ENCODE data around the gene RNF148.
"Not testable (repeated sequence)": the region's sequence is repeated elsewhere in the genome, so short reads cannot be mapped to it uniquely, and the experiment has no call there.

The RNF148 gene

DNA sequence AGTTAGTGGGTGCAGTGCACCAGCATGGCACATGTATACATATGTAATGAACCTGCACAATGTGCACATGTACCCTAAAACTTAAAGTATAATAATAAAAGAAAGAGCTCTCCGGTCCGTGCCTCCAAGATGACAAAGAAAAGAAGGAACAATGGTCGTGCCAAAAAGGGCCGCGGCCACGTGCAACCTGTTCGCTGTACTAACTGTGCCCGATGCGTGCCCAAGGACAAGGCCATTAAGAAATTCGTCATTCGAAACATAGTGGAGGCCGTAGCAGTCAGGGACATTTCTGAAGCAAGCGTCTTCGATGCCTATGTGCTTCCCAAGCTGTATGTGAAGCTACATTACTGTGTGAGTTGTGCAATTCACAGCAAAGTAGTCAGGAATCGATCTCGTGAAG, 21.5 kb downstream of the RNF148 start:
- H3K9me3 Mint-ChIP-seq; intact Hi-C loops (cut with micrococcal nuclease): not testable (repeated sequence)

DNA sequence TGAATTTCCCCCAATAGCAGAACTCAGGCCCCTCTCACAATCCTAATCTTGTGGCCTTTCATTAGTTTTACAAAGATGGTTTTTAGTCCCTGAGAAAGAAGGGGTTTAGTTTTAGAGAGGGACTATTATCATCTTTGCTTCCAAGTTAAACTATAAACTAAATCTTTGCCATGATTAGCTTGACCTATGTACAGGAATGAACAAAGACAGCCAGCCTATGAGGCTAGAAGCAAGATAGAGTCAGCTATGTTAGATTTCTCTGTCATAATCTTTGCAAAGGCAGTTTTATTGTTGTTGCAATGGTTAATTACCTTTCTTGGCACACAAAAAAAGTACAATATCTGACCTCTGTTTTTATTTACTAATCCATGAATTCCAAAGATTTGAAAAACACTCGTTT, 22.9 kb downstream of the RNF148 start:
- intact Hi-C loops (cut with micrococcal nuclease) = no loop called here
- Mint-ChIP-seq H3K9me3 (peaks cover 10% of the 10 kb centered on the region), H3K4me1 (ENCODE audit: low read depth) (no peaks in the 10 kb centered on the region), H3K27ac (no peak overlapping the region), H3K36me3 (ENCODE audit: low read depth) (no peaks in the 10 kb centered on the region), H3K4me3 (no peak overlapping the region), H3K27me3 (no peaks in the 10 kb centered on the region)

More for the DNA sequence above, 21.5 kb downstream of the RNF148 start:
- not testable (repeated sequence) for H3K36me3 Mint-ChIP-seq (ENCODE audit: low read depth); H3K27ac Mint-ChIP-seq; H3K4me1 Mint-ChIP-seq (ENCODE audit: low read depth); H3K4me3 Mint-ChIP-seq; H3K27me3 Mint-ChIP-seq

GRCh38 chr7:122679269-122679709, 23.4 kb downstream of the RNF148 start:
- H3K27me3 Mint-ChIP-seq; H3K4me3 Mint-ChIP-seq; H3K36me3 Mint-ChIP-seq (ENCODE audit: low read depth); H3K27ac Mint-ChIP-seq; H3K4me1 Mint-ChIP-seq (ENCODE audit: low read depth); intact Hi-C loops (cut with micrococcal nuclease); H3K9me3 Mint-ChIP-seq: not testable (repeated sequence)

DNA sequence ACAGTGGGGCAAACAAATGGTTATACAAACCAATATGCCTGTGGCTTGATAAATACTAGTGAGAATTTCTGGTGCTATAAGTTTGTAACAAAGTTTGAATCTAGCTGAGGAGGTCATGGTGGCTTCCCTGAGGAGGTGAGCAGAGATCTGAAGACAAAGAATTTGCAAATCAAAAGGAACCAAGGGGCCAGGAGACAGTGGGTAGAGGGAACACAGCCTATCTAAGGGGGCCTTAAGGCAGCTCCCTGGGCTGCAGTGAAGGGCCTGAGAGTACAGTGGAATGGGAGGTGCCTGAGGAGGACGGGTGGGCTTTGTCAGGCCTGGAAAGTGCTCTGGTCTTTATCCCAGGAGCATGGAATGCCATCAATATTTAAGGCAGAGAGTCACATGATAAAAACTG, 25.6 kb downstream of the RNF148 start:
- Mint-ChIP-seq H3K27ac (no peak overlapping the region), H3K36me3 (ENCODE audit: low read depth) (no peaks in the 10 kb centered on the region), H3K4me3 (no peak overlapping the region), H3K4me1 (ENCODE audit: low read depth) (no peaks in the 10 kb centered on the region), H3K9me3 (peaks cover 10% of the 10 kb centered on the region), H3K27me3 (no peaks in the 10 kb centered on the region)
- intact Hi-C loops (cut with micrococcal nuclease) = no loop called here

DNA sequence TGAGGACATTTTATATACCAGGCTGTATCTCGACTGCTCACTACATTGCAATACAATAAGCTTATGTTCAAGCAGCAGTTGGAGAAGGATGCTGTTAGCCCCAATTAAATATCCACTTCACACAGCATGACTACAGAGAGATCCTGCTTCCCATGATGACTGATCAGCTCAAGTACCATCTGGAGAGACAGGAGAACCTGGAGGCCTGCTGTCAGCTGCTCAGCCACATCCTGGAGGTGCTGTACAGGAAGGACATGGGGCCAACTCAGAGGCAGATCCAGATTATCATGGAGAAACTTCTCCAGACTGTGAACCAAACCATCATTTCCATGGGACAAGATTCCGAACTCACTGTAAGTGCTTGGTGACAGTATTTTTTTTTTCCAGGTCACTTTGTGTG, 26.3 kb downstream of the RNF148 start:
- Mint-ChIP-seq H3K4me1 (ENCODE audit: low read depth) (no peaks in the 10 kb centered on the region), H3K27ac (no peak overlapping the region), H3K36me3 (ENCODE audit: low read depth) (no peaks in the 10 kb centered on the region), H3K9me3 (peaks cover 10% of the 10 kb centered on the region), H3K4me3 (no peak overlapping the region), H3K27me3 (no peaks in the 10 kb centered on the region)
- intact Hi-C loops (cut with micrococcal nuclease) = no loop called here

DNA sequence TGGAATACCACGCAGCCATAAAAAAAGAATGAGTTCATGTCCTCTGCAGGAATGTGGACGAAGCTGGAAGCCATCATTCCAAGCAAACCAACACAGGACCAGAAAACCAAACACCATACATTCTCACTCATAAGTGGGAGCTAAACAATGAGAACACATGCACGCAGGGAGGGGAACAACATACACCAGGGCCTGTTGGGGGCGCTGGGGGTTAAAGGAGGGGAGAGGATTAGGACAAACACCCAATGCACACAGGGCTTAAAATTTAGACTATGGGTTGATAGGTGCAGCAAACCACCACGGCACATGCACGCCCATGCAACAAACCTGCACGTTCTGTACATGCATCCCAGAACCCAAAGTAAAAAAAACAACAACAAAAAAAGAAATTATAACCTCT, 27.1 kb downstream of the RNF148 start:
- intact Hi-C loops (cut with micrococcal nuclease) = no loop called here
- H3K36me3 Mint-ChIP-seq (ENCODE audit: low read depth) = no peaks in the 10 kb centered on the region
- H3K27ac Mint-ChIP-seq = no peak overlapping the region
- H3K4me1 Mint-ChIP-seq (ENCODE audit: low read depth) = no peaks in the 10 kb centered on the region
- no peak overlapping the region for H3K4me3 Mint-ChIP-seq
- H3K27me3 Mint-ChIP-seq = no peaks in the 10 kb centered on the region
- H3K9me3 Mint-ChIP-seq = peaks cover 13% of the 10 kb centered on the region

DNA sequence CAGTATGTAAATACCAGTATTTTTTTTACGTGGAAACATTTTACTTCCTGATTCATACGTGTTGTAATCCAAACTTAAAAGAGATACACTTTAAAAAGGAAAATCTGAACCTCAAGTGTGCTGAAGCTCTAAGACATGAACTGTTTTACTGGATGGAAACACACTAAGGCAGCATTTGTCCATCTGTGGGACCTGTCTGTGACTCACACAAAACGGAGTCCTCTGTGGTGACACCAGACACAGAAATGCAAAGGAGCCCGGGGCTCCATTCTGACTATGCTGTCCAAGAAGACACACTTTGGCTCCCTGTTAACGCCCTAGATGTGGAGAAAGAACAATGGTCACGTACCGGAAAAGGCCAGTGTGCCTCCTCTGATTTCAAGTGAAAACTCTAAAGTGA, 27.7 kb downstream of the RNF148 start:
- intact Hi-C loops (cut with micrococcal nuclease) = no loop called here
- Mint-ChIP-seq H3K9me3 (peaks cover 15% of the 10 kb centered on the region), H3K36me3 (ENCODE audit: low read depth) (no peaks in the 10 kb centered on the region), H3K4me3 (no peak overlapping the region), H3K27me3 (no peaks in the 10 kb centered on the region), H3K4me1 (ENCODE audit: low read depth) (no peaks in the 10 kb centered on the region), H3K27ac (no peak overlapping the region)

- intact Hi-C loops (cut with micrococcal nuclease) = no loop called here
- no peaks in the 10 kb centered on the region for H3K4me1 Mint-ChIP-seq (ENCODE audit: low read depth)
- H3K4me3 Mint-ChIP-seq = no peak overlapping the region
- H3K9me3 Mint-ChIP-seq = peaks cover 10% of the 10 kb centered on the region
- H3K27me3 Mint-ChIP-seq = no peaks in the 10 kb centered on the region
- no peaks in the 10 kb centered on the region for H3K36me3 Mint-ChIP-seq (ENCODE audit: low read depth)
- H3K27ac Mint-ChIP-seq = no peak overlapping the region
Observed at GRCh38 chr7:122674502-122674901, 28.2 kb downstream of the RNF148 start.

DNA sequence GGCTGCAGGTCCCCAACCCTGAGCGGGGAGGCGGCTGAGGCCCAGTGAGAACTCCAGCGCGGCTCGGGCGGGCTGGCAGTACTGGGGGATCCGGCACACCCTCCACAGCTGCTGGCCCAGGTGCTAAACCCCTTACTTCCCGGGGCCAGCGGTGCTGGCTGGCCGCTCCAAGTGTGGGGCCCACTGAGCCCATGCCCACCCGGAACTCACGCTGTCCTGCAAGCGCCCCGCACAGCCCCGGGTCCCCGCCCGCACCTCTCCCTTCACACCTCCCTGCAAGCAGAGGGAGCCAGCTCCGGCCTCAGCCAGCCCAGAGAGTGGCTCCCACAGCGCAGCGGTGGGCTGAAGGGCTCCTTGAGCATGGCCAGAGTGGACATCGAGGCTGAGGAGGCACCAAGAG, 28.8 kb downstream of the RNF148 start:
- H3K4me1 Mint-ChIP-seq (ENCODE audit: low read depth) = no peaks in the 10 kb centered on the region

DNA sequence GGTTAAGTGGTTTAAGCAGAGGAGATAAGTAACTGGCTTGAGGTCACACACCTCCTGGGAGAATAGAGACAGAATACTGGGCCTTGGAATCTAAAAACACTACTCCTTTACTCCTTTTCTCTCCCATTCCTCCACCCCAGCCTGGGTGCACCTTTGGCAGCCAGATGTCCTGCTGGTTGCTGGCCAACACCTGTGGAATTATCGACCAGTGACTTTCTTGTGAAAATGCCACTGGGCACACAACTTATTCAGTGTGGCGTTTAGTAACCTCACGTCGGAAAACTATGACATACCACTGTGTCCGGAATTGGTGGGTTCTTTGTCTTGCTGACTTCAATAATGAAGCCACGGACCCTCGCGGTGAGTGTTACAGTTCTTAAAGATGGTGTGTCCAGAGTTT, 30.2 kb downstream of the RNF148 start:
- Mint-ChIP-seq H3K27ac (no peak overlapping the region), H3K27me3 (no peaks in the 10 kb centered on the region), H3K4me1 (ENCODE audit: low read depth) (no peaks in the 10 kb centered on the region), H3K36me3 (ENCODE audit: low read depth) (no peaks in the 10 kb centered on the region), H3K9me3 (peaks cover 14% of the 10 kb centered on the region), H3K4me3 (no peak overlapping the region)
- intact Hi-C loops (cut with micrococcal nuclease) = no loop called here

More for the DNA sequence above, 28.8 kb downstream of the RNF148 start:
- Mint-ChIP-seq H3K9me3 (peaks cover 5% of the 10 kb centered on the region), H3K36me3 (ENCODE audit: low read depth) (no peaks in the 10 kb centered on the region), H3K27ac (no peak overlapping the region), H3K27me3 (no peaks in the 10 kb centered on the region), H3K4me3 (no peak overlapping the region)
- intact Hi-C loops (cut with micrococcal nuclease) = no loop called here

DNA sequence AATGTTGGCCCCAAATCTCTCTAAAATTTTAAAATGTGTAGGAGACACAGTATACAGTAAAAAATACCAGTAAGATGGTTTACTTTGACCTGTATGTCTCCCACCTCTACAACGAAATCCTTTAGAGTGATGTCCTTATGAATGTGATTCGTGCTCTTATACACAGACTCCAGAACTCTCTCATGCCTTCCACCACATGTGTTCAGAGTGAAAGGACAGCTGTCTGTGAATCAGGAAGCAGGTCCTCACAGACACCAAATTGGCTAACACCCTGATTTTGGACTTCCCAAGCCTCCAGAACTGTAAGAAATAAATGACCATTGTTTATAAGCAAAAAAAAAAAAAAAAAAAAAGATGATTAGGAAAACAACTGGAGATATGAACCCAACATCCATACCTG, 39.0 kb downstream of the RNF148 start:
- Mint-ChIP-seq H3K36me3 (ENCODE audit: low read depth) (no peaks in the 10 kb centered on the region), H3K27me3 (no peaks in the 10 kb centered on the region), H3K4me1 (ENCODE audit: low read depth) (no peaks in the 10 kb centered on the region), H3K27ac (no peak overlapping the region), H3K4me3 (no peak overlapping the region), H3K9me3 (peaks cover 16% of the 10 kb centered on the region)
- intact Hi-C loops (cut with micrococcal nuclease) = no loop called here

DNA sequence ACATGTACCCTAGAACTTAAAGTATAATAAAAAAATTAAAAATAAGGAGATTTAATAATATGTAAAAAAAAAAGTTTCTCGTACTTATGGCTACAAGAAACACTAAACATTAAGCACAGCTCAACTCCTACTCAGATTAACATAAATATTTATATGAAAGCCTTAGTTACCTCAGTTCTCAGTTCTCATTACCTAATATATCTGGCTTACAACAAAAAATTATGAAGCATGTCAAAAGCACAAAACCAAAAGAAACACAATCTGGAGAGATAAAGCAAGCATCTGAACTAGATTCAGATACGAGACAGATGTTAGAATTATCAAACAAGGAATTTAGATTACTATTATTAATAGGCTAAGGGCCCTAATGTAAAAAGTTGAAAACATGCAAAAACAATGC, 43.9 kb downstream of the RNF148 start:
- H3K27ac Mint-ChIP-seq = no peak overlapping the region
- H3K36me3 Mint-ChIP-seq (ENCODE audit: low read depth) = no peaks in the 10 kb centered on the region
- no peaks in the 10 kb centered on the region for H3K27me3 Mint-ChIP-seq
- peaks cover 6% of the 10 kb centered on the region for H3K9me3 Mint-ChIP-seq
- intact Hi-C loops (cut with micrococcal nuclease) = no loop called here
- H3K4me3 Mint-ChIP-seq = no peak overlapping the region
- no peaks in the 10 kb centered on the region for H3K4me1 Mint-ChIP-seq (ENCODE audit: low read depth)

GRCh38 chr7:122653685-122654084, 49.0 kb downstream of the RNF148 start:
- intact Hi-C loops (cut with micrococcal nuclease) = no loop called here
- Mint-ChIP-seq H3K36me3 (ENCODE audit: low read depth) (no peaks in the 10 kb centered on the region), H3K27ac (no peak overlapping the region), H3K9me3 (no peaks in the 10 kb centered on the region), H3K27me3 (no peaks in the 10 kb centered on the region), H3K4me3 (no peak overlapping the region), H3K4me1 (ENCODE audit: low read depth) (no peaks in the 10 kb centered on the region)

GRCh38 chr7:122652876-122653275, 49.8 kb downstream of the RNF148 start:
- H3K27me3 Mint-ChIP-seq = no peaks in the 10 kb centered on the region
- no peaks in the 10 kb centered on the region for H3K36me3 Mint-ChIP-seq (ENCODE audit: low read depth)
- no peak overlapping the region for H3K27ac Mint-ChIP-seq
- H3K4me1 Mint-ChIP-seq (ENCODE audit: low read depth) = no peaks in the 10 kb centered on the region
- intact Hi-C loops (cut with micrococcal nuclease) = no loop called here
- H3K9me3 Mint-ChIP-seq = no peaks in the 10 kb centered on the region
- no peak overlapping the region for H3K4me3 Mint-ChIP-seq
